Loucy (cell line): Measurements from ENCODE around the gene ZNF611.

Experiments
- CTCF ChIP-seq: fragments of 200-600 bp; sonication (generic); conservative IDR thresholded peaks from 2 replicates; pipeline ENCODE4 v1.5.1; 2014; ENCODE audit warnings: mild to moderate bottlenecking, antibody characterized with exemption, low read length
- EZH2phosphoT487 ChIP-seq: fragments of 200-600 bp; IDR thresholded peaks from 2 replicates; pipeline ENCODE4 v1.6.1; 2018; ENCODE audit warnings: antibody characterized with exemption, mild to moderate bottlenecking, moderate library complexity, borderline replicate concordance

- no peak for TF ChIP-seq CTCF
- TF ChIP-seq EZH2phosphoT487, result no peak
These were observed 18.3 kb downstream of the ZNF611 start for GRCh38 chr19:52716522-52716921.
